ENCODE data around the gene AP1G1. TPM values are rescaled to one million over a fixed set of nuclear protein-coding genes. Genes with fewer than 3 reads are reported as not detected.

The AP1G1 gene
- total RNA-seq, 1 experiment from 2014 or later = 63.8 TPM

DNA sequence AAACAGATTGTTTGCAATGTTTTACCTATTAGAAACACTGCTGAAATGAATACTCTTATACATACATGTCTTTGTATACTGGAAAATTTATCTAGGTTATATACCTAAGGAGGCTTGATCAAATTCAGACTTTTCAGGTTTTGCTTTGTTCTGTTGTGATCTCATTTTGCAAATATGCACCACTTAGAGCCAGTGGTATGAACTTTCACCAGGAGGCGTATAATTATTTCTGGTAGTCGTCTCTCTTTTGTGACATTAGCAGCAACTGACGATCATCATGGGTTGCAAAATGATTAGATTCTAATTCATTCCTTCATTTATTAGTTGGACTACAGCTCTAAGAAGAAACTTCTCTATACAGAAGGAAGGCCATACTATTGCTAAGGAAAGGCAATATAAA is 26.9 kb downstream of the AP1G1 start:
- TF ChIP-seq TCF7L2 (IDR thresholded peaks at IDR 0.05; ENCODE audit: low read depth, low read length) (no peak), POLR2AphosphoS5 (IDR thresholded peaks at IDR 0.05; ENCODE audit: low read depth, low read length) (no peak), SIN3A (IDR thresholded peaks at IDR 0.05; ENCODE audit: borderline replicate concordance, insufficient read depth, low read depth, low read length) (no peak)
- TF ChIP-seq, protein P1, sequence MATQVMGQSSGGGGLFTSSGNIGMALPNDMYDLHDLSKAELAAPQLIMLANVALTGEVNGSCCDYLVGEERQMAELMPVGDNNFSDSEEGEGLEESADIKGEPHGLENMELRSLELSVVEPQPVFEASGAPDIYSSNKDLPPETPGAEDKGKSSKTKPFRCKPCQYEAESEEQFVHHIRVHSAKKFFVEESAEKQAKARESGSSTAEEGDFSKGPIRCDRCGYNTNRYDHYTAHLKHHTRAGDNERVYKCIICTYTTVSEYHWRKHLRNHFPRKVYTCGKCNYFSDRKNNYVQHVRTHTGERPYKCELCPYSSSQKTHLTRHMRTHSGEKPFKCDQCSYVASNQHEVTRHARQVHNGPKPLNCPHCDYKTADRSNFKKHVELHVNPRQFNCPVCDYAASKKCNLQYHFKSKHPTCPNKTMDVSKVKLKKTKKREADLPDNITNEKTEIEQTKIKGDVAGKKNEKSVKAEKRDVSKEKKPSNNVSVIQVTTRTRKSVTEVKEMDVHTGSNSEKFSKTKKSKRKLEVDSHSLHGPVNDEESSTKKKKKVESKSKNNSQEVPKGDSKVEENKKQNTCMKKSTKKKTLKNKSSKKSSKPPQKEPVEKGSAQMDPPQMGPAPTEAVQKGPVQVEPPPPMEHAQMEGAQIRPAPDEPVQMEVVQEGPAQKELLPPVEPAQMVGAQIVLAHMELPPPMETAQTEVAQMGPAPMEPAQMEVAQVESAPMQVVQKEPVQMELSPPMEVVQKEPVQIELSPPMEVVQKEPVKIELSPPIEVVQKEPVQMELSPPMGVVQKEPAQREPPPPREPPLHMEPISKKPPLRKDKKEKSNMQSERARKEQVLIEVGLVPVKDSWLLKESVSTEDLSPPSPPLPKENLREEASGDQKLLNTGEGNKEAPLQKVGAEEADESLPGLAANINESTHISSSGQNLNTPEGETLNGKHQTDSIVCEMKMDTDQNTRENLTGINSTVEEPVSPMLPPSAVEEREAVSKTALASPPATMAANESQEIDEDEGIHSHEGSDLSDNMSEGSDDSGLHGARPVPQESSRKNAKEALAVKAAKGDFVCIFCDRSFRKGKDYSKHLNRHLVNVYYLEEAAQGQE (IDR thresholded peaks at IDR 0.05; ENCODE audit: insufficient read depth in 1 of 2, low read depth in 2 of 2, low read length in 1 of 2) = no peak
- TF ChIP-seq, protein P2, sequence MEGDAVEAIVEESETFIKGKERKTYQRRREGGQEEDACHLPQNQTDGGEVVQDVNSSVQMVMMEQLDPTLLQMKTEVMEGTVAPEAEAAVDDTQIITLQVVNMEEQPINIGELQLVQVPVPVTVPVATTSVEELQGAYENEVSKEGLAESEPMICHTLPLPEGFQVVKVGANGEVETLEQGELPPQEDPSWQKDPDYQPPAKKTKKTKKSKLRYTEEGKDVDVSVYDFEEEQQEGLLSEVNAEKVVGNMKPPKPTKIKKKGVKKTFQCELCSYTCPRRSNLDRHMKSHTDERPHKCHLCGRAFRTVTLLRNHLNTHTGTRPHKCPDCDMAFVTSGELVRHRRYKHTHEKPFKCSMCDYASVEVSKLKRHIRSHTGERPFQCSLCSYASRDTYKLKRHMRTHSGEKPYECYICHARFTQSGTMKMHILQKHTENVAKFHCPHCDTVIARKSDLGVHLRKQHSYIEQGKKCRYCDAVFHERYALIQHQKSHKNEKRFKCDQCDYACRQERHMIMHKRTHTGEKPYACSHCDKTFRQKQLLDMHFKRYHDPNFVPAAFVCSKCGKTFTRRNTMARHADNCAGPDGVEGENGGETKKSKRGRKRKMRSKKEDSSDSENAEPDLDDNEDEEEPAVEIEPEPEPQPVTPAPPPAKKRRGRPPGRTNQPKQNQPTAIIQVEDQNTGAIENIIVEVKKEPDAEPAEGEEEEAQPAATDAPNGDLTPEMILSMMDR (IDR thresholded peaks at IDR 0.05) = no peak
- H3K4me3 ChIP-seq (ENCODE audit: low read depth in 2 of 2, low read length in 2 of 2) = no peak overlapping the region
- H3K27ac ChIP-seq (ENCODE audit: low read length) = no peak overlapping the region
- ChIA-PET POLR2A (no interaction called here), CTCF (no interaction called here)
- ATAC-seq (no peak), DNase-seq (ENCODE audit: low read depth, low spot score) (no peak)
- no peaks in the 10 kb centered on the region for H3K4me1 ChIP-seq (ENCODE audit: control insufficient read depth, insufficient read depth, low read length)
- no peaks in the 10 kb centered on the region for H3K36me3 ChIP-seq (ENCODE audit: control insufficient read depth, insufficient read depth, low read length)
- no peaks in the 10 kb centered on the region for H3K27me3 ChIP-seq (ENCODE audit: control insufficient read depth, insufficient read depth, low read length)
- in situ Hi-C loops (cut with HindIII; ENCODE audit: low pct_unique_long_range_greater_than_20kb, low sequenced_read_pairs) = no loop called here
- H3K9me3 ChIP-seq (ENCODE audit: control insufficient read depth, insufficient read depth, low read depth, low read length) = no peaks in the 10 kb centered on the region
- intact Hi-C loops (cut with micrococcal nuclease; ENCODE audit: unreplicated experiment) = no loop called here
- BruUV-seq (replicated peaks) = no TSS peak

DNA sequence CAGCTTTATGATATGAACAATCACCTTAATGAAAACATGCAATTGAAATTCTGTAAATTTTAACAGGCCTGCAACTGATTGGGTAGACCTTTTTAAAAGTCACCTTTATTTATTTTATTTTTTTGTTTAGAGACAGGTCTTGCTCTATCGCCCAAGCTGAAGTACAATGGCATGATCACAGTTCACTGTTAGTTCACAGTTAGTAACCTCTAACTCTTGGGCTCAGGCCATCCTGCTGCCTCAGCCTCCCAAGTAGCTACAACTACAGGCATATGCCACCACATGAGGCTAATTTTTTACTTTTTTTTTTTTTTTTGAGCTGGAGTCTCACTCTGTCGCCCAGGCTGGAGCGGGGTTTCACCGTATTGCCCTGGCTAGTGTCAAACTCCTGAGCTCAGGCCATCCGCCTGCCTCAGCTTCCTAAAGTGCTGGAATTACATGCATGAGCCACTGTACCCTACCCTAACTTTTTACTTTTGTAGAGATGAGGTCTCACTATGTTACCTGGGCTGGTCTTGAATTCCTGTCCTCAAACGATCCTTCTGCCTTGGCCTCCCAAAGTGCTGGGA is 28.0 kb downstream of the AP1G1 start:
- intact Hi-C loops (cut with micrococcal nuclease; ENCODE audit: unreplicated experiment) (no loop called here), in situ Hi-C loops (cut with HindIII; ENCODE audit: low pct_unique_long_range_greater_than_20kb, low sequenced_read_pairs) (no loop called here)
- POLR2A ChIA-PET = no interaction called here
- CTCF ChIA-PET = no interaction called here
- H3K4me3 ChIP-seq (ENCODE audit: low read depth in 2 of 2, low read length in 2 of 2) = no peak overlapping the region
- ATAC-seq = no peak
- no peak for DNase-seq (ENCODE audit: low read depth, low spot score)
- no peaks in the 10 kb centered on the region; the same call in 1 of the 2 replicates for H3K36me3 ChIP-seq (ENCODE audit: control insufficient read depth, insufficient read depth, low read length)
- no peaks in the 10 kb centered on the region for H3K9me3 ChIP-seq (ENCODE audit: control insufficient read depth, insufficient read depth, low read depth, low read length)
- TF ChIP-seq, protein P2 (IDR thresholded peaks at IDR 0.05) = no peak
- TF ChIP-seq, protein P1 (IDR thresholded peaks at IDR 0.05; ENCODE audit: insufficient read depth in 1 of 2, low read depth in 2 of 2, low read length in 1 of 2) = no peak
- TF ChIP-seq POLR2AphosphoS5 (IDR thresholded peaks at IDR 0.05; ENCODE audit: low read depth, low read length) (no peak), TCF7L2 (IDR thresholded peaks at IDR 0.05; ENCODE audit: low read depth, low read length) (no peak), SIN3A (IDR thresholded peaks at IDR 0.05; ENCODE audit: borderline replicate concordance, insufficient read depth, low read depth, low read length) (no peak)
- no peaks in the 10 kb centered on the region for H3K4me1 ChIP-seq (ENCODE audit: control insufficient read depth, insufficient read depth, low read length)
- no peaks in the 10 kb centered on the region for H3K27me3 ChIP-seq (ENCODE audit: control insufficient read depth, insufficient read depth, low read length)
- no TSS peak for BruUV-seq (replicated peaks)
- no peak overlapping the region for H3K27ac ChIP-seq (ENCODE audit: low read length)
